ENCODE measurements around the gene RBM17. TPM values are rescaled to one million over a fixed set of nuclear protein-coding genes. Genes with fewer than 3 reads are reported as not detected.

Gene RBM17
- total RNA-seq, 4 donors from 2014 or later, result 64.4 to 163 (median 146) TPM

- H3K36me3 ChIP-seq, result no peaks in the 10 kb centered on the region
- no peaks in the 10 kb centered on the region for H3K4me1 ChIP-seq
- TF ChIP-seq POLR2A (IDR thresholded peaks at IDR 0.05) (no peak), CTCF (IDR thresholded peaks at IDR 0.05) (no peak)
- H3K9me3 ChIP-seq, result no peaks in the 10 kb centered on the region
- no peak overlapping the region for H3K4me3 ChIP-seq
- intact Hi-C loops (cut with DNase I; ENCODE audit: low total_unique reads), result no loop called here
- H3K27ac ChIP-seq, result no peak overlapping the region
- no peaks in the 10 kb centered on the region for H3K27me3 ChIP-seq
- DNase-seq, result no peak
These were observed 21.4 kb upstream of the RBM17 start for GRCh38 chr10:6067457-6067856.

- no peak overlapping the region for H3K27ac ChIP-seq
- no peak for DNase-seq
- H3K36me3 ChIP-seq, result no peaks in the 10 kb centered on the region
- H3K4me3 ChIP-seq, result no peak overlapping the region
- no peak for TF ChIP-seq CTCF (IDR thresholded peaks at IDR 0.05)
- no peak for TF ChIP-seq POLR2A (IDR thresholded peaks at IDR 0.05)
- H3K9me3 ChIP-seq, result no peaks in the 10 kb centered on the region
- no peaks in the 10 kb centered on the region for H3K4me1 ChIP-seq
- intact Hi-C loops (cut with DNase I; ENCODE audit: low total_unique reads), result no loop called here
- H3K27me3 ChIP-seq, result no peaks in the 10 kb centered on the region
These were observed 20.8 kb upstream of the RBM17 start for GRCh38 chr10:6068006-6068405.

- no peaks in the 10 kb centered on the region for H3K36me3 ChIP-seq
- H3K4me1 ChIP-seq, result no peaks in the 10 kb centered on the region
- no peaks in the 10 kb centered on the region for H3K27me3 ChIP-seq
- no peak for DNase-seq
- intact Hi-C loops (cut with DNase I; ENCODE audit: low total_unique reads), result no loop called here
- H3K4me3 ChIP-seq, result no peak overlapping the region
- no peaks in the 10 kb centered on the region for H3K9me3 ChIP-seq
- no peak overlapping the region for H3K27ac ChIP-seq
- TF ChIP-seq POLR2A (IDR thresholded peaks at IDR 0.05) (no peak), CTCF (IDR thresholded peaks at IDR 0.05) (no peak)
These were observed 20.4 kb upstream of the RBM17 start for GRCh38 chr10:6068422-6068821.

- Histone ChIP-seq H3K4me1 (no peaks in the 10 kb centered on the region), H3K4me3 (no peak overlapping the region), H3K27ac (no peak overlapping the region), H3K36me3 (no peaks in the 10 kb centered on the region), H3K9me3 (no peaks in the 10 kb centered on the region), H3K27me3 (no peaks in the 10 kb centered on the region)
- TF ChIP-seq CTCF (IDR thresholded peaks at IDR 0.05) (no peak), POLR2A (IDR thresholded peaks at IDR 0.05) (no peak)
- intact Hi-C loops (cut with DNase I; ENCODE audit: low total_unique reads), result no loop called here
- no peak for DNase-seq
These were observed 19.5 kb upstream of the RBM17 start for GRCh38 chr10:6069081-6069931.

GRCh38 chr10:6070660-6071059 lies 18.2 kb upstream of the RBM17 start:
- H3K27ac ChIP-seq, result no peak overlapping the region
- no peaks in the 10 kb centered on the region for H3K27me3 ChIP-seq
- TF ChIP-seq POLR2A (IDR thresholded peaks at IDR 0.05), result no peak
- TF ChIP-seq CTCF (IDR thresholded peaks at IDR 0.05), result no peak
- H3K4me3 ChIP-seq, result no peak overlapping the region
- peaks cover 0 to 4% of the 10 kb centered on the region in 2 donors for H3K4me1 ChIP-seq
- no peaks in the 10 kb centered on the region for H3K9me3 ChIP-seq
- H3K36me3 ChIP-seq, result no peaks in the 10 kb centered on the region
- DNase-seq, result no peak
- intact Hi-C loops (cut with DNase I; ENCODE audit: low total_unique reads), result no loop called here
